ENCODE data around the gene CBFA2T3. TPM values are rescaled to one million over a fixed set of nuclear protein-coding genes. Genes with fewer than 3 reads are reported as not detected.

CBFA2T3 gene
- total RNA-seq, 1 donor from 2014 or later = 4.6 TPM

DNA sequence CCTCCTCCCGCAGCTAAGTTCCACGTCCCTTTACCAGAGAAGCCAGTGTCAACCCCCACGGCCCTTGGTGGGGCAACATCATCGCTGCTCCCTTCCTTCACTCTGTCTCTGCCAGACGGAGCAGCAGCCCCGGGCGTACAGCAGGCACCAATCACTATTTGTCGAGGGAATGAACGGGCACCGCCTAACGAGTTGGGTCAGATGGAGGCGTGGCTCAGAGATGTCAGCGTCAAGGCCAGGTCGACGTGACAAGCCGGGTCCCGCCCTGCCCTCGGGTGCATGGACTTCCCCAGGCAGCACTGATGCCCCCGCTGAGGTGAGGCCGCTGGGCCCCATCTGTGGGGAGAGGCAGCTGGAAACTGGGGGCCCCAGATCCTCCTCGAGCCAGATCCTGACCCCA is 50.0 kb downstream of the CBFA2T3 start:
- TF ChIP-seq CTCF (conservative IDR thresholded peaks at IDR 0.05) = no peak
- Mint-ChIP-seq H3K36me3 (ENCODE audit: low read depth) (no peaks in the 10 kb centered on the region), H3K4me3 (no peak overlapping the region), H3K27me3 (ENCODE audit: low read depth) (peaks cover 2% of the 10 kb centered on the region), H3K9me3 (no peaks in the 10 kb centered on the region), H3K4me1 (no peaks in the 10 kb centered on the region), H3K27ac (ENCODE audit: unreplicated experiment) (no peak overlapping the region)
- DNase-seq (ENCODE audit: low read depth, low spot score) = no peak

- DNase-seq (ENCODE audit: low read depth, low spot score) = no peak
- no peaks in the 10 kb centered on the region for H3K9me3 Mint-ChIP-seq
- H3K4me3 Mint-ChIP-seq = no peak overlapping the region
- H3K36me3 Mint-ChIP-seq (ENCODE audit: low read depth) = no peaks in the 10 kb centered on the region
- TF ChIP-seq CTCF (conservative IDR thresholded peaks at IDR 0.05) = no peak
- no peak overlapping the region for H3K27ac Mint-ChIP-seq (ENCODE audit: unreplicated experiment)
- H3K27me3 Mint-ChIP-seq (ENCODE audit: low read depth) = peaks cover 2% of the 10 kb centered on the region
- H3K4me1 Mint-ChIP-seq = no peaks in the 10 kb centered on the region
Observed at GRCh38 chr16:88926374-88926990, 50.5 kb downstream of the CBFA2T3 start.

DNA sequence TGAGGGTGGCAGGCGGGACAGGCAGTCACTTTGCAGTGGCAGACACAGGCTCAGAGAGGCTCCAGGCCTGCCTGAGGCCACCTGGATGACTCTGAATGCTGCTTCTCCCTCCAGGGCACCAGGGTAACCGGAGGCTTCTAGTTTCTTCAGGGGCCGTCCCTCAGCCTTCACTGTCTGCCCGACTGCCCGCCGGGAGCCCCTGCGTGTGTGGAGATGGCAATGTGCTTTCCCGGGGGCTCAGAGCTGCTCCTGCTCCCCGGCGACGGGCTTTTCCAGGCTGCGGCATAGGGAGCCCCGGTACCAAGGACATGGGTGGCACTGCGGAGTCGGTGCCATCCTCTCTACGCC is 51.5 kb downstream of the CBFA2T3 start:
- Mint-ChIP-seq H3K27me3 (ENCODE audit: low read depth) (peaks cover 2% of the 10 kb centered on the region), H3K27ac (ENCODE audit: unreplicated experiment) (no peak overlapping the region), H3K4me1 (no peaks in the 10 kb centered on the region), H3K36me3 (ENCODE audit: low read depth) (no peaks in the 10 kb centered on the region), H3K4me3 (no peak overlapping the region), H3K9me3 (no peaks in the 10 kb centered on the region)
- TF ChIP-seq CTCF (conservative IDR thresholded peaks at IDR 0.05) = no peak
- no peak for DNase-seq (ENCODE audit: low read depth, low spot score)

DNA sequence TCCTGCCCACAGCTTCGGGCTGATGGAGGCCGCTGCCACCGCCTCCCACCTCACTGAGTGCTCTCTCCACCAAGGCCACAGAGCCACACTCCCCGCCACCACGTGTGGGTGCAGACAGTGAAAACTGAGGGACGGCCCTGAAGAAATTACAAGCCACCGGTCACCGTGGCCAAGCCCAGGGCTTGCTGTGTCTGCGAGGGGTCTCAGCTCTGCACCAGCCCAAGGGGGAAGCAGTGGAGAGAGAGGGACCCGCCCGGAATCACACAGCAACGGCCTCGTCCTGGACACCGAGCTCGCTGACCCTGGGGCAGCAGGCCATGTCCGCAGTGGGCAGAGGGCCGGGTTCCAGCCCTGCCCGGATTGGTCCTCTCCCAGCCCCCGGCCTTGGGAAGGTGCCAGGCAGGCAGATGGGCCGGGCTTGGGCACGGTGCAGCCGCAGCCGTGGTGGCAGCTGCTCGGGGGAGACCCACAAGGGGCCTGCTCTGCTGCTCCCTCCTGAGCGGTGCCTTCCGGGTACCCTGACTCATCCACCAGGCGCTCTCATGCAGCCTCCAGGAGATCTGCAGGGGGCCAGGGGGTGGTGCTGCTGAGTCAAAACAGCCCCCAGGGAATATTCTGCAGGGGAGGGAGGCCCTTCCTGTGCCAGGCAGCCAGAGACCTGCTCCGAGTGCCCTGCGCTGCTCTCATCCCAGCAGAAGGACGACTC is 52.0 kb downstream of the CBFA2T3 start:
- no peaks in the 10 kb centered on the region for H3K36me3 Mint-ChIP-seq (ENCODE audit: low read depth)
- H3K4me3 Mint-ChIP-seq = no peak overlapping the region
- H3K4me1 Mint-ChIP-seq = no peaks in the 10 kb centered on the region
- TF ChIP-seq CTCF (conservative IDR thresholded peaks at IDR 0.05) = peak; percentile 33
- no peak for DNase-seq (ENCODE audit: low read depth, low spot score)
- H3K27ac Mint-ChIP-seq (ENCODE audit: unreplicated experiment) = no peak overlapping the region
- no peaks in the 10 kb centered on the region for H3K9me3 Mint-ChIP-seq
- H3K27me3 Mint-ChIP-seq (ENCODE audit: low read depth) = peaks cover 2% of the 10 kb centered on the region

GRCh38 chr16:88923926-88924833 is 52.8 kb downstream of the CBFA2T3 start:
- DNase-seq (ENCODE audit: low read depth, low spot score) = no peak
- H3K4me1 Mint-ChIP-seq = no peaks in the 10 kb centered on the region
- H3K27me3 Mint-ChIP-seq (ENCODE audit: low read depth) = peaks cover 2% of the 10 kb centered on the region
- H3K9me3 Mint-ChIP-seq = no peaks in the 10 kb centered on the region
- no peaks in the 10 kb centered on the region for H3K36me3 Mint-ChIP-seq (ENCODE audit: low read depth)
- TF ChIP-seq CTCF (conservative IDR thresholded peaks at IDR 0.05) = no peak
- H3K27ac Mint-ChIP-seq (ENCODE audit: unreplicated experiment) = no peak overlapping the region
- no peak overlapping the region for H3K4me3 Mint-ChIP-seq

All from neural crest cell (in vitro differentiated cells).